SKM-1 treated with dmso at 0.1 percent for 144 hours (cell line): Measurements from ENCODE around the gene KLF1.
A peak's percentile ranks its signal among the peaks of the same experiment; 100 is the strongest.
"Not testable (repeated sequence)": the region's sequence is repeated elsewhere in the genome, so short reads cannot be mapped to it uniquely, and the experiment has no call there.

Source experiments
- DNase-seq: peaks from one replicate; lab custom pipeline; 2025; ENCODE audit not compliant: unreplicated experiment; lab: John Stamatoyannopoulos, UW

KLF1 gene

DNA sequence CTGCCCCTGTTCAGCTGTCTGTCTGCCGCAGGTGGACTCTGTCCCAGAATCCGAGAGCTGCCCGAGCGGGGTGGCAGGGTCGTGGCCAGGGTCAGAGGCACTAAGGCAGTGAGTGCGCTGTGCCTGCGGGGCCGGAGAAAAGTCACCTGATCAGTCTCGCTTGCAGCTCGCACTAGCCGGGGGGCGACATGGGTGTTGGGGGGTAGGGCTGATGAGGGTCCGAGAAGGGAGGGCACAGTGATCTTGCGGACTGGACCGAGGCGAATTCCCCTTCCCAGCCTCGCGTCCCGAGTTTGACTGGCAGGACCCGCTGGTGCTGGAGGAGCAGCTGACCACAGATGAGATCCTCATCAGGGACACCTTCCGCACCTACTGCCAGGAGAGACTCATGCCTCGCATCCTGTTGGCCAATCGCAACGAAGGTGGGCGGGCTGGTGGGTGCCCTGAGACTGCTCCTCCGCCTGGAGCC is 4.6 kb upstream of the KLF1 start:
- DNase-seq = no peak

- peak; percentile 100 for DNase-seq
These were observed 4.0 kb upstream of the KLF1 start, which contains the start of gene GCDH for GRCh38 chr19:12890787-12891552. GCDH (plus strand) TSS chr19:12891160; CDS start chr19:12891305, 145 bp downstream.

GRCh38 chr19:12890299-12890786 is 3.3 kb upstream of the KLF1 start:
- not testable (repeated sequence) for DNase-seq

GRCh38 chr19:12888006-12888603 is 1.1 kb upstream of the KLF1 start:
- no peak for DNase-seq

GRCh38 chr19:12886651-12886968 is 391 bp downstream of the KLF1 start:
- no peak for DNase-seq

- no peak for DNase-seq
These were observed 1.0 kb downstream of the KLF1 start for GRCh38 chr19:12885749-12886650.

- no peak for DNase-seq
These were observed 1.9 kb downstream of the KLF1 start for GRCh38 chr19:12884926-12885748.

DNA sequence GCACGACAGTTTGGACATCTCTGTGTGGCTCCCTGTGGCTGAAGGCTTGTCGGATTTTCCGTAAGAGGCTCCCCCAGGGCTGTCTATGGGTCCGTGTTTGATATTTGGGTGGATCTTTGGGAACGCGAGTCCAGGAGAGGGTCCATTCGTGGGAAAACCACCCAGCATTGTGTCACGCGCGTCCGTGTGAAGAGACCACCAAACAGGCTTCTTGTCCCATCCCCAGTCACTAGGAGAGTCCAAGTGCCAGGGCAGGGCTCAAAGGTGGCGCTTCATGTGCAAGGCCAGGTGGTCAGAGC is 2.4 kb downstream of the KLF1 start:
- no peak for DNase-seq

DNA sequence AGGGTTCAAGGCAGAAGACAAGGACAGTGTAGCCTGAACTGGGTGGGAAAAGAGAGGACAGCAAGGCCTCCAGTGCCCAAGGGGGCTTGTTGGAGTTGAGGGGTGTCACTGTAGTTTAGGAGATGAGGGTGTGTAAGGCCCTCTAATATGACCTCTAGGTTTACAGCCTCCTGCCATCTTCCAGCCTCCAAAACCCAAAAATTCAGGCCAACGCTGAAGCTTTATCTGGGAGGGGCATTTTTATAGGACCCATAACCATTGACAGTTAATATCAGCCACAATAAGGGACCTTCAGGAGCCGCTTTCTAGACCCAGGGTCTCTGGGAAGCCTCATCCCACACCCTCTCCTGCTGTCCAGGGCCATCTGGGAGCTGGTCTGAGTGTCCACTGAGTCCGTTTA is 2.8 kb downstream of the KLF1 start:
- DNase-seq = no peak

GRCh38 chr19:12882589-12882988 is 4.4 kb downstream of the KLF1 start:
- no peak for DNase-seq

GRCh38 chr19:12881172-12881808 is 5.7 kb downstream of the KLF1 start, which contains the start of gene DNASE2:
DNASE2 (minus strand) TSS chr19:12881449; CDS start chr19:12881375, 74 bp downstream.
- DNase-seq = peak; percentile 94

- no peak for DNase-seq
These were observed 6.3 kb downstream of the KLF1 start for GRCh38 chr19:12880551-12881171.

DNA sequence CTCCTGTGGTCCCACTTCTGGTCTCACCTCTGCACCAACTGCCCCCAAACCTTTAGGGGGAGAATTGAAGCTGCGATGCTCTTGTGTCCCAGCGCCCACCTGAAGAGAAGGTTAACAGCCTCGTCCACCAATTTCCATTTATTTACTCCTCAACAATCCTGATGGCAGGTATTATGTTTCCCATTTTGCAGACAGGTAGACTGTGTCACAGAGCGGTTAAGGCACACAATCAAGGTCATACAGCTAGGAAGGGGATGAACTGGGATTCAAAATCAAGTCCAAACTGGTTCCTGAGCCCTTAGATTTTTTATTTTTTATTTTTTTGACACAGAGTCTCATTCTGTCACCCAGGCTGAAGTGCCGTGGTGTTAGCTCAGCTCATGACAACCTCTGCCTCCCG is 11.9 kb downstream of the KLF1 start:
- no peak for DNase-seq

- no peak for DNase-seq
These were observed 12.9 kb downstream of the KLF1 start for GRCh38 chr19:12873891-12874745.

DNA sequence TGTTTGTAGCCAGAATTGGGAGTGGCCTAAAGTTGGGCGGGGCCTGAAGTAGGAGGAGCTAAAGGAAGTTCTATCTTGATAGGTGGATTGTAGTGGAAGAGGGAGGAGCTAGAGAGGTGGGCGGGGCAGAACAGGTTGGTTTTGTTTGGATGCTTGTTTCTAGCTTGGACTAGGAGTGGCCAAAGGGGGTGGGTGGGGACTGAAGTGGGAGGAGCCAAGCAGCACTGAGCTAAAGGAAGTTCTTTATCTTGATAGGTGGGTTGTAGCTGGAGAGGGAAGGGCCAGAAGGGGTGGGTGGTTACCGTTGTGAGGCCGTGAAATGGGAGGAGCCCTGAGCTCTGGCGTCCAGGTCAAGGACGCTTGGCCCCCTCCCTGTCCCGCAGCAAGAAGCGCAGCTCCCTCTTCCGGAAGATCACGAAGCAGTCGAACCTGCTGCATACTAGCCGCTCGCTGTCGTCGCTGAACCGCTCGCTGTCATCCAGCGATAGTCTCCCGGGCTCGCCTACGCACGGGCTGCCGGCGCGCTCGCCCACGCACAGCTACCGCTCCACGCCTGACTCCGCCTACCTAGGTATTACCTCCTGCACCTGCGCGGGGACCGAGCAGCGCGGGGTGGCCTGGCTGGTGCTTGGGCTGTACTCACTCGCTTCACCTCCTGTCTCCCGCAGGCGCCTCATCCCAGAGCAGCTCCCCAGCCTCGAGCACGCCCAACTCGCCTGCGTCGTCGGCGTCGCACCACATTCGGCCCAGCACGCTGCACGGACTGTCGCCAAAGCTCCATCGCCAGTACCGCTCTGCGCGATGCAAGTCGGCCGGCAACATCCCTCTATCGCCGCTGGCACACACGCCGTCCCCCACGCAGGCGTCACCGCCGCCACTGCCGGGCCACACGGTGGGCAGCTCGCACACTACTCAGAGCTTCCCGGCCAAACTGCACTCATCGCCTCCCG is 13.8 kb downstream of the KLF1 start:
- DNase-seq = peak; percentile 19

- no peak for DNase-seq
These were observed 14.7 kb downstream of the KLF1 start for GRCh38 chr19:12872255-12872654.

DNA sequence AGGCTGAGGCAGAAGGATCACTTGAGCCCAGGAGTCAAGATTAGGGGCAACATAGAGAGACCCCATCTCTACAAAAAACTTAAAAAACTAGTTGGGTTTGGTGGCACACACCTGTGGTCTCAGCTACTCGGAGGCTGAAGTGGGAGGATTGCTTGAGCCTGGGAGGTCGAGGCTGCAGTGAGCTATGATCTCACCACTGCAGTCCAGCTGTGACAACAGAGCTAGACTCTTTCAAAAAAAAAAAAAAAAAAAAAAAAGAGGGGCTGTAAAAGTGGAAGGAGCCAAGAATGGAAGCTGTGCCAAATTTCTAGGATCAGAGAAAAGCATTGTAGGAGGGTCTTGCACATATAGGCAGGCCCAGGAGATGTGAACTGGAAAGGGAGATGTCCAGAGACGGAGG is 15.3 kb downstream of the KLF1 start:
- no peak for DNase-seq
